Measurements from ENCODE around the gene MRPL42.
"Not testable (repeated sequence)": the region's sequence is repeated elsewhere in the genome, so short reads cannot be mapped to it uniquely, and the experiment has no call there.

Gene MRPL42

DNA sequence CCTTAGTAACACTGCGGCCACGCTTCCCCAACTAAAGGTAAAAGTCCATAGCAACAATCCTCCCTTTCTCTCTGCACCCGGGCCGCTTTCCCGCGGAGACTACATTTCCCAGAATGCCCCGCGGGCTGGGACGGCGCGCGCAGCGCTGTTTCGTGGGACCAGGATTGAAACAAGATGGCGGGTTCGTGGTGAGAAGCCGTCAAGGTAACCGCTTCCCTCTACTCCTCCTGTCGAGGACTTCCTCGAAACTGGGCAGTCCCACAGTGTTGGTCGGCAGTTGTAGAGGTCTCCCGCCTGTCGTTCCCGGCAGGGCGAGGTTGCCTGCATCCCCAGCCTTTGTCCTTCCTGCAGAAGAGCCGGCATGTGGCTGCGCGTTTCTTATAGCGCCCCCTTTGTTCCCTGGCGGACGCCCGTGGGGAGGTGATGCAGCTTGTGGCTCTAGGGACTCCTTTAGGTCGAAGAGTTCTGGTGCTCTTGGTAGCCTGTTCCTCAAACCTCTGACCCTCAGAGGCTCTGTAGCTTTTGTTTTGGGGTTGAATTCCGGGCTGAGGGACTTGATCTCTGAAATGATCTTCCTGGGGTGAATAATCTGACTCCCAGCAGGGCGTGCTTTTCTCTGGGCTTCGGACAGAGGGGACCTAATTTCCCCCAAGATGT lies at the start of gene MRPL42:
Gene MRPL42 (plus strand): TSS at position 164 of the 657 bp plus-strand sequence. CDS start 1,772 bp downstream, outside the sequence.
- DNase-seq, result peak in 54 of 56 donors; percentile 40 to 92 (median 80)

DNA sequence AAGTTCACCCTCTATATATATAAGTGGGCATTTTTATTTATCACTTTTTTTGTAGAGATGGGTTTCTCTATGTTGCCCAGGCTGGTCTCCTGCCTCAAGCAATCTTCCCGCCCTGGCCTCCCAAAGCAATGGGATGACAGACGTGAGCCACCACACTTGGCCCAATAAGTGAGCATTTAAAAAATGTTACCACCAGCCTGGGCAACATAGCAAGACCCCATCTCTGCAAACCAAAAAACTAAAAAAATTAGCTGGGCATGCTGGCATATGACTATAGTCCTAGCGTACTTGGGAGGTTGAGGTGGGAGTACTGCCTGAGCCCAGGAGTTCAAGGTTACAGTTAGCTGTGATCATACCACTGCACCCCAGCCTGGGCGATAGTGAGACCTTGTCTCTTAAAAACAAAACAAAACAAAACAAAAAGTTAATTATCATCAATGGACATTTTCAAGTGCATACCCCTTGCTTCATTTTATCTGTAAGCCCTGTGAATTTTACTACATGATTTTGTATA lies 49.3 kb upstream of the MRPL42 start:
- no peak for DNase-seq

DNA sequence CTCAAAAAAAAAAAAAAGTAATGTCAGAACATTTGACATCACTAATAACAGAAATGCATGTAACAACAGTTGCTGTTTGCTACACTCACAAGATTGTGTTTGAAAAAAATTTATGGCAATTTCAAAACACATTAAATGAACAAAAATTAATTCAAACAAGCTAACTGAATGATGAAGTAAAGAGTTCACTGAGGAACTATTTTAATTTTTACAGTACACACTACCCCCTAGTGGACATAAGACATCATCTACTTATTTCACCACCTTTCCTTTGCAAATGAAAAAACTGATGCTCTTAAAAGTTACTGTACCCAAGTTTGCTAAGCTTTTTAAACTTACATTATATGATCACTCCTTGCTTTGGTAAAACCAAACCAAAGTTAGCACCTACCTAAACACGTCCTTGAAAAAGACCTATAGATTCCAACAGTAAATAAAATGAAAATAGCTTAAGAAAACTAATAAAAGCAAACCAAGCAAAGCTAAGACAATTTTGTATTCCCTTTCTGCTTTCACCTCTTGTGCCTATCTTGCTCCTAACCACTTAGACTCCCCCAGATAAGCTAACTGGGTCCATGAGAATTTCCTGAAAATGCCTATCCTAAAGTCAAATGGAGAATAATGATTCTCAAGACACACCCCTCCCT lies 47.8 kb upstream of the MRPL42 start:
- no peak for DNase-seq

DNA sequence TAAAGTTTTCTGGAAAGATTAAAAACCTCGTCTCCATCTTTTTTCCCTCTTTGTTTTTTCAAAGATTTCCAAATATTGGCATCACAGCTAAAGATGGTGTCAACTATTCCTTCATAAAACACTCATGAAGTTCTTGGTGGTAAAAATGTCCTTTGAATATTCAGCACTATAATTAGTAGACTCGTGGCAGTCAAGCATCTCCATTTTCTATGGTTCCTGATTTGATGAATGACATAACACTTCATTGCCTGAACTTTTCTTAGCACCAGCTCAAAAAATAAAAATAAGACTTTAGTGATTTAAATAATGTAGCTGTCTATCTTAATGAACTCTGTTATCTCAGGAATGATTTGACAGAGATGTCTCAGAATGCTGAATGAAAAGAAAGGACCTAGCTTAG lies 45.3 kb upstream of the MRPL42 start:
- no peak for DNase-seq

DNA sequence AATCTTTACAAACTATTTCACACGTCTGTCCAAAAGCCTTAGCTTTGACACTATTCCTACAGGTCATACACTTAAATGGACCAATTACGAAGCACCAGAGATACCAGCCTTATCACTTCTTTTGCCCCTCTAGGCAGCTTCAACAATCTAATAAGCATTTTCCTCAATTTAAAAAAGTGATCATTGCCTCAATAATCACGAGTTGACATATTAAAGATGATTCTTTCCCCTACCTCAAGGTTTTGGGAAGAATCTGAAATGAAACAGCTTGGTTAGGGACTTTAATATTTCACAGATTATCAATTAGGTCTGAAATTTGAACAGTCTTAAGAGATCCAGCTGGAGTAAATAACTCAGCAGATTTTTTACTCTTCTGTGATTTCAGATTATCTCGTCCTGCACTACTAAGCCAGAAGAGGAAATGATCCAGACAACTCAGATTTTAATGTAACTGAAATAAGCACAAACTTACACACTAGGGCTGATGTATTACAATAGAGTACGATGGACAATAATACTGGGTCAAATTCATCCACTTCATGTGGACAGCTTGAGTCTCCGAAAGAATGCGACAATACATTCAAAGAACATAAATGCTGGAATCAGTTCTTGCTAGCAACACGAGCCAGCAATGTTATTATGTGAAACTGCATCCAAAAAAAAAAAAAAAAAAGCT lies 41.4 kb upstream of the MRPL42 start:
- no peak for DNase-seq

DNA sequence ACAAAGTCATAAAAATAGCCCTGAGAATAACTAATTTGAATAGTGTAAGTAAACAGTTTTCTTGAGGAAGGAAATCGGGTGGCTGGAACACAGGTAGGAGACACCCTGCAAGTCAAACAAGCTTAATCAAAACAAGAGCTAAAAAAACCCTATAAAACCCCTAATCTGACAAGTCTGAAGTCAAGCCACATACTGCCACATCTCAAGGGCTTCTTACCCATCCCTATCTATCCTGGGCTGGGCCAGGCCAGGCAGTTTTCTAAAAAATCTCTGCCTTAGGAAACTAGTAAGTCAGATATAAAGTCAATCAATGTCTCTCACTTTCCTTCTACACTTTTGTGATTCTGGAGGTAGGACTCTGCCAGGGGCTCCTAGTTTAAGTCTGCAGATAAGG lies 40.9 kb upstream of the MRPL42 start:
- DNase-seq, result no peak

DNA sequence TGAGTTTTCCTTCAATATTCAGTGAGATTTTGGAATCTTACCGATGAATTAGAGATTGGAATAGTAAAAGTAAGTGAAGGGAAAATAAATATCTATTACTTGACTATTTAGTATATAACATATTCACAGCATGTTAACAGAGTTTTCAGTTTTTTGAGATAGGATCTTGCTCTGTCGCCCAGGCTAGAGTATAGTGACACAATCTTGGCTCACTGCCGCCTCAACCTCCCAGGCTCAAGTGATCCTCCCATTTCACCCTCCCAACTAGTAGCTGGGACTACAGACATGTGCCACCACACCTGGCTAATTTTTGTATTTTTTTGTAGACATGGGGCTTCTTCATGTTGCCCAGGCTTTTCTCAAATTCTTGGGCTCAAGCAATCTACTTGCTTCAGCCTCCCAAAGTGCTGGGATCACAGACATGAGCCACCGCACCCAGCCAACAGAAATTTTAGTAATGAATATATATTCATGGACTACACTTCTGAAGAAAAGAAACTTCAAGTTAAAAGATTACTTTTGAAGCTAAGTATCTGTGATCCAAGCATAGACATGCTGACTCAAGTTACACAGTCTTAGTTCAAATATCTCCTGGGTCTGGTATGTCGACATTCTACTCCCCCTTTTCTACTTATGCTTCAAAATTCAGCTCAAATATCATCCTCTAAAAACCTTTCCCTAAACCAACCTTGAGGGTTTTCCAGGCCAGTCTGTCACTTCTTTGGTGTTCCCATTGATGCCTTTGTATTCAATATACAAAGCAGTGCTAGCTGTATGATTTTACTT lies 39.3 kb upstream of the MRPL42 start:
- no peak for DNase-seq

DNA sequence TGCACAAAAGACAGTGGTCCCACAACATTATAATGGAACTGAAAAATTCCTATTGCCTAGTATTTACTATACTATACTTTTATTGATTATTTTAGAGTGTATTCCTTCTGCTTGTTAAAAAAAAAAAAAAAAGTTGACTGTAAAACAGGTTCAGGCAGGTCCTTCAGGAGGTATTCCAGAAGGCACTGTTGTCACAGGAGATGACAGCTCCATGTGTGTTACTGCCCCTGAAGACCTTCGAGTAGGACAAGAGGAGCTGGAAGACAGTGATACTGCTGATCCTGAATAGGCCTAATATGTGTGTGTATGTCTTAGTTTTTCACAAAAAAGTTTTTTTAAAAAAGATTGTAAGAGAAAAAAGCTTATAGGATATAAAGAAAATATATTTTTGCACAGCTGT lies 37.9 kb upstream of the MRPL42 start:
- DNase-seq, result no peak

DNA sequence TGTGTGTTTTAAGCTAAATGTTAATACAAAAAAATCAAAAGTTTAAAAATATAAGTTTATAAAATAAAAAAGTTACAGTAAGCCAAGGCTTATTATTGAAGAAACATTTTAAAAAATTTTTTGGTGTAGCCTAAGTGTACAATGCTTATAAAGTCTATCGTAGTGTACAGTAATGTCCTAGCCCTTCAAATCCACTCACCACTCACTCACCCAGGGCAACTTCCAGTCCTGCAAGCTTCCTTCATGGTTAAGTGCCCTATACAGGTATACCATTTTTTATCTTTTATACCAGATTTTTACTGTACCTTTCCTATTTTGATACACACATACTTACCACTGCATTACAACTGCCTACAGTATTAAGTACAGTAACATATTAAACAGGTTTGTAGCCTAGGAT lies 37.5 kb upstream of the MRPL42 start:
- no peak for DNase-seq

DNA sequence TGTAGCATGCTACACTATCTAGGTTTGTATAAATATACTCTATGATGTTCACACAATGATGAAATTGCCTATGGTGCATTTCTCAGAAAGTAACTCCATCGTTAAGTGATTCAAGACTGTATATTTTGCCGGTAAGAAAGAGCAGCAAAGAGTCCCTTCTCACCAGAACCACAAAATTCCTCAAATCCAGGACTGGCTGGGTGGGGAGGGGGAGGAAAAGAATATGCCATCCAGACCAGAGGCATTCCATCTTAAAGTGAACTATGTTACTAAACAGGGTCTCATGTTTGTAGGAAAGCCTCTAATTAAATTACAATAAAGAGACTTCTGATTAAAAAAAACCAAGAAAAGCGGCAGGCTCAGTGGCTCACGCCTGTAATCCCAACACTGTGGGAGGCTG lies 37.0 kb upstream of the MRPL42 start:
- DNase-seq, result no peak

DNA sequence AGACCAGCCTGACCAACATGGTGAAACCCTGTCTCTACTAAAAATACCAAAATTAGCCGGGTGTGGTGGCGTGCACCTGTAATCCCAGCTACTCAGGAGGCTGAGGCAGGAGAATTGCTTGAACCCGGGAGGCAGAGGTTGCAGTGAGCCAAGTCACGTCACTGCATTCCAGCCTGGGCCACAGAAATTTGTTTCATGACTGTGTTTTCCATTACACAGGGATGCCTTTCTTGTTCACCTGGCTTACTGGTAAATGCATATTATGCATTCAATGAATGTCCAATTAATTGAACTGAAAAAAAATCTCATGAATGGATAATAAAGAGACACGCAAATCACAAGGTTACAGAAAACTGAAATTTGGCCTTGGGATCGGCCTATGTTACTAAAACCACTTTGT lies 35.3 kb upstream of the MRPL42 start:
- DNase-seq, result not testable (repeated sequence)

DNA sequence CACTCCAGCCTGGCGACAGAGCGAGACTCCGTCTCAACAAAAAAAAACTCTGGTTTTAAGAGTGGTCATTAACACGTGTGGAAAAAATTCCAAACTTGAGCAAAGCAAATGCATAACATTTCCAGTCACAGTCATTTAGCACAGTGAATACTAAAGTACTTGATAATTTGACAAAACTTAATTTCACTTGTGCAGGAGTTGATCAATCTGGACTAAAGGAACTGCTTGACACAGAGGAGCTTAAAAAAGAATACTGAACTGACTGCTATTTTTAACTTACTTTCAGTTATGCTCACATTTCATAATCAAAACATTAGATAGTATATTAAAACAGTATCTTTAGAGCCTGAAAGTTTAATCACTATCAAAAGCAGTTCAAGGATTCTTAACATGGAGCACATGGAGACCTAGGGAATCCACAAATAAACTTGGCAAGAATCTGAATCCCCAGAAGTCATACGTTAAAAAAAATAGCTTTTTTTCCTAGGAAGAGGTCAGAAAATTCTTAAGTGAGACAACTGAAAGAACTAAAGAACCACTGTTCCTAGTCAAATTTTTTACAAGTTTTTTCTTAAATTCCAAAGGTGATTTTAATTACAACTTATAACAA lies 33.0 kb upstream of the MRPL42 start:
- DNase-seq, result no peak

DNA sequence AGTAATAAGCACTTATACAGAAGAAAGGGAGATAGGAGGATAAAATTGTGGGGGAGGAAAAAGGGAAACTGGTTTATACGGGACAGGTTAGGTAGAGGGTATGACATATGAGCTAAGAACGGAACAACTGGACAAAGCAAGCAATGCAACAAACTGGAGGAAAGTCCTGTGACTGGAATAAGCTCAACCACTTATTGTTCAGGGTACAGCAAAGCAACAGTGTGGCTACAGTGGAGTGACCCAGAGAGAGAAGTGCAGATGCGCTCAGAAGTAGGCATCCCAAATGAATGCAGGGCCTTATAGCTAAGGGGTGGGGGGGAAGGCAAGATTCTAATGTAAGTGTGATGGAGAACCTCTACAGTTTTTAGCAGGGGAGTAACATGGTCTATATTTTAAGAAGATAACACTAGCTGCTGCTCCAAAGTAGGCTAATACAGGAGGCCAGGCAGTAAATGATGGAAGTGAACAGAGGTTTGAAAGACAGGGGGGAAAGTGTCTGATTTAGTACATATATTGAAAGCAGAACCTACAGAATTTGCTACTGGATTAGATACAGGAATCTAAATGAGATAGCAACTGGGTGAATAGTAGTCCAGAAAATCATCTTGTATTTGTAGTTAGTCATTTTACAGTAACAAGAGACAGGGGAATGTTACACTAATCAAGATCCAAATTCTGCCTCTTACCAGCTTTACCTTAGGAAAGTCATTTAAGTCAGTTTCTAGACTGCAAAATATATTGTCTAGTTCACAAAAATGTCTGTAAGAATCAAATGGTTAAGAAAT lies 28.9 kb upstream of the MRPL42 start:
- DNase-seq, result no peak

DNA sequence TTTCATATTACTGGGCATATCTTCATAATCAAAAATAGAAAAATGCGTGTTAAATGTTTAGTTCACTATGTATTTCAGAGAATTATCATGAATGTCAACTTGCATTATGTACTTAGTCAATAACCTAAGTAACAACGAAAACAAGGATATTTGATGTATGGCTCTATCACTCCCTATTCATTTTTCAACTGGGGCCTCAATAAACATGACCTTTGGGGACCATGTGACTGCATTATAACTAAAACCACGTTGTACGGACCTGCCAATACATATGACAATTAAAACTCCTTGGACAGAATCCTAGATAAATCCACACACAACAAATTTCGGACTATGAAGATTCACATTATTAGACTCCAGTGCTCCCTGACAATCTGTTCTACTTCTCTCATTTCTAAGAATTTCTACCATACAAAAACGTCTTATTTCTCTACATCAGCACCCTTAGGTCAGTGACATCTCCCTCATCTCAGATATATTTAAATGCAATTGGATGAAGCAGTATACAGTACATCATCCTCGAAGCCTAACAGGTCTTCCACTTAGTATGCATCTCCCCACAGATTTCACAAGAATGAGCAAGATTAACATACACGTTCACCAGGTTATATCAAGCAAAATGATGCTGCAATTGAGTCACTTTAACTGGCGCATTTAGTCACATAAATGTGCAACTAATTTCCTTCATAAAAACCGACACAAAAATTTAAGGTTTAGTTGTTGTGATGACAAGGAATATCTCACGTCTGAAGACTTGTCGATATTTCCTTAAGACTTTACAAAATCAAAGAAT lies 27.1 kb upstream of the MRPL42 start:
- DNase-seq, result no peak

DNA sequence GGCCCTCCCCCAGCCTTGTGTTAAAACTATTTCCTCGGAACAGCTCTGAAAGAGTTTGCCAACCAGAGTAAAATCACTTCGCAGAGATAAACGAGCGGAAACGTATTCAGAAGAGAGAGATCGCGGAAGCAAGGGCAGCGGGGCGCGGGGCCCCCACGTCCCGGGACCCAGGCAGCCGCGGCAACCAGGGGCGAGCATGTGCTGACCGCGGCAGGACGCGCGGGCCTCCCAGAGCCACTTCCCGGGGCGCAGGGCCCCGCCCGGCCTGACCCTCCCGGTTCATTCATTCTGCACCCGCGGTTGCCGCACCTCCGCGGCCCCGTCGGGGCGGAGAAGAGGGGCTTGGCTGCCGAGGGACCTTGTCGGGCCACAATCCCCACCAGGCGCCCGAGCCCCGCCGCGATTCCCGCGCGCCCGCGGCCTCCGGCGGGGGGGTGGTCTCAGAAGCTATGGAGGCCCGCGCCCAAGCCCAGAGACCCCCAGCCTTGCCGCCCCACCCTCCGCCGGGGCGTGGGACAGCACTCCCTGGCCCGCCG lies 26.2 kb upstream of the MRPL42 start:
- peak in 13 of 56 donors; percentile 6 to 52 (median 23) for DNase-seq

DNA sequence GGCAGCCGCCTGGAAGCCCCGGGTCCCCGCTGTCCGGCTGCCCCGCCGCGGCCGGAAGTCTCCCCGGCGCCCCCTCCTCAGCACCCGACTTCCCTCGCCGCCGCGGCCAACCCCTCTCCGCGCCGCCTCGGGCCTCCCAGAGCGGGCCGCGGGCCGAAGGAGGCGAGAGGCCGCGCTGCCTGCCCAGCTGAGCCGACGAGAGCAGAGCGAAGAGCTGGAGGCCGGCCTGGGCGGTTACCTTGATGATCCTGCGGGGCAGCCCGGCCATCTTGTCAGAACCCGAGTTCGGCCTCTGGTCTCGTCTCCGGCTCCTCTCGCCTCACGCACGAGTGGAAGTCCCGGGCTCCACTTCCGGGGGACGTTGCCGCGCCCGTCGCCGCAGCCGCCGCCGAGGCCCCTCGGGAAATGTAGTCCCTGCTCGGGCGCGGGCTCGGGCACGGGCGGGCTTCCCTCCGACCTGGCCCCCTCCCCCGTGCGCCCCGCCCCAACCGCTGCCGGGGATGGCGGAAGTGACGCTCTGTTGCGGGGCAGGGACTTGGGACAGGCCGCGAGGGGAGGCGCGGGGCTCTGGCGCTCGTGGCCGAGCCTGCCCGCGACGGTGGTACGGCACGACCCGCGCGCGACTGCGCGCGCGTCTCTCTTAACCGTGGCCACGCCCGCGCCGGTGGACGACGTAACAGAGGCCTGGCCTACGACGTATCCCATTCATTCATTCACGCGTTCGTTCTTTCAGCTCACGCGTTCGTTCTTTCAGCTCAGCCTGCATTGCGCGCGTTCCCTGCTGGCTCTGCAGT lies 25.5 kb upstream of the MRPL42 start, which contains the start of gene UBE2N:
Gene UBE2N (minus strand): TSS at position 331 of the 794 bp plus-strand sequence. CDS start 63 bp downstream, at position 268.
- DNase-seq, result peak; percentile 70 to 99 (median 96)

DNA sequence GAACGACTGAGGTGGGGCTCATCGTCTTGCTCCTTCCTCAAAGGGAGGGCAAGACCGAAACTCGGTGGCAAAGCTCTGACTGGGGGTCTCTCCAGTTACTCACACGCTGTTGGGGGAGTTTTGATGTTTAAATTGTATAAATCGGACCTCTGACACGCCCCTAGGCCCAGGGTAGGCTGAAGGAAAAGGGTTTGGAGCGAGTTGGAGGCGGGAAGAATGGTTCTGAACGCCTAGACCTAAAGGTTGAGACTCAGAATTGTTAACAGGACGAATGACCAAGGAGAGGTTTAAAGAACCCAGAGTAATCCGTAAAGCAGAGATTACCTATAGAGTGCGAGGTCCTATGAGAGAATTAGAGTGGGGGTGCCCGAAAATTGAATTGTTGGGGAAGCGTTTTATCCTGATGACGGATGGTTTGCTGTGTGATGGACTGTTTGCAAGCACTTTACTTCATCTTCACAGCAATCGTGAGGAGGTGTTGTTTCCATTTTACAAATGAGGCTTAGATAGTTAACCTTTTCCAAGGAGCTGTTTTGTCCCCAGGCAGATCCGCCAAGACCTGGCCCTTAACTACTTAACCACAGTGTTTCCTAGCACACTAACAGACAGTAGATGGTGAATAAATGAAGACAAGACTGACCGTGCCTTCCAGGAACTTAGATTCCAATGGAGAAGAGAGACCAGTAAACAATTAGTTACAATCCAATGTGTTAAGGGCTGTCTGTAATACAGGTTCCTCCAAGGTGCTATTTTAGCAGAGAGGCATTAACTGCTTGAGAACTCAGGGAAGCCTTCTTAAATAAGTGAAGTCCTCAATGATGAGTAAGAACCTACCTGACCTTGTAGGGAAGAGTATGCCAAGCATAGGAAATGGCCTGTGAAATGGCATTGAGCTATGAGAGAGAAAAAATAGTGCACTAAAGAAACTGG lies 24.6 kb upstream of the MRPL42 start:
- DNase-seq, result peak in 3 of 56 donors; percentile 12 to 70 (median 40)

Measured in nucleus accumbens (tissue), 56 donors.